ENCODE measurements around the gene PRKCB. TPM values are rescaled to one million over a fixed set of nuclear protein-coding genes. Genes with fewer than 3 reads are reported as not detected.
"Not testable (repeated sequence)": the region's sequence is repeated elsewhere in the genome, so short reads cannot be mapped to it uniquely, and the experiment has no call there.

The PRKCB gene
- total RNA-seq, 1 experiment from 2014 or later = 0.89 TPM

- no peak for TF ChIP-seq ZBTB33 (IDR thresholded peaks at IDR 0.05; ENCODE audit: extremely low read depth, insufficient replicate concordance, low read length)
- TF ChIP-seq RAD21 (IDR thresholded peaks at IDR 0.05; ENCODE audit: low read depth) = no peak
- no peak for TF ChIP-seq JUND (IDR thresholded peaks at IDR 0.05)
- no peak for TF ChIP-seq YY1 (IDR thresholded peaks at IDR 0.05; ENCODE audit: extremely low read depth, insufficient replicate concordance, low read depth, low read length)
- no peak for TF ChIP-seq SP1 (IDR thresholded peaks at IDR 0.05; ENCODE audit: low read depth)
Observed at GRCh38 chr16:24235806-24236205, 400.0 kb downstream of the PRKCB start (continued).

- H3K4me2 ChIP-seq (ENCODE audit: low read length); H3K27ac ChIP-seq (ENCODE audit: low read depth, low read length); POLR2A ChIA-PET; ATAC-seq; intact Hi-C loops (cut with micrococcal nuclease); H3K9ac ChIP-seq (ENCODE audit: low read length); DNase-seq (ENCODE audit: low read depth, low spot score); H3K4me3 ChIP-seq (replicated peaks in 1 of 2; ENCODE audit: low read depth in 1 of 2, low read length in 2 of 2); H3K4me1 ChIP-seq (ENCODE audit: control insufficient read depth in 1 of 2, insufficient read depth in 2 of 2, low read length in 2 of 2); H2AFZ ChIP-seq (ENCODE audit: low read depth, low read length, poor library complexity, severe bottlenecking); H3K27me3 ChIP-seq (ENCODE audit: insufficient read depth, low read length); H3K9me2 ChIP-seq (ENCODE audit: insufficient read depth); CTCF ChIA-PET; BruUV-seq (replicated peaks); H3K36me3 ChIP-seq (ENCODE audit: control insufficient read depth in 1 of 2, insufficient read depth in 2 of 2, low read length in 2 of 2); RAD21 ChIA-PET (ENCODE audit: low non-redundant PET in 1 of 2, low total read pairs in 2 of 2, uncharacterized antibody in 2 of 2, unreplicated experiment in 2 of 2); H3K9me3 ChIP-seq (ENCODE audit: control insufficient read depth in 1 of 2, insufficient read depth in 1 of 2, low read depth in 1 of 2, low read length in 2 of 2); H4K20me1 ChIP-seq (ENCODE audit: insufficient read depth); H3K79me2 ChIP-seq (ENCODE audit: insufficient read depth, low read length): not testable (repeated sequence)
Observed at GRCh38 chr16:24238846-24239245, 403.1 kb downstream of the PRKCB start.

Data from HCT116 (cell line).